WTC11 (cell line): ENCODE data around the gene UBE2V1. TPM values are rescaled to one million over a fixed set of nuclear protein-coding genes. Genes with fewer than 3 reads are reported as not detected.
A peak's percentile ranks its signal among the peaks of the same experiment; 100 is the strongest.

Source experiments
- ATAC-seq: fragments of 200-7000 bp; cut with Tn5 transposase; 2 replicates; pipeline ENCODE4 v1.10.0; 2021; ENCODE audit warnings: mild to moderate bottlenecking, moderate library complexity
- CTCF ChIA-PET: fragments of 300-600 bp; sonication (Branson Sonifier 250); formaldehyde crosslinking; loops from one replicate; lab custom pipeline; 2021; ENCODE audit warnings: antibody characterized with exemption; lab: Charles Lee
- POLR2A ChIA-PET: fragments of 350-600 bp; sonication (Branson Sonifier 250); formaldehyde crosslinking; loops from one replicate; lab custom pipeline; 2021; ENCODE audit warnings: antibody characterized with exemption; lab: Charles Lee
- DNase-seq: peaks from one replicate; pipeline ENCODE4 v3.0.0; 2021; ENCODE audit warnings: low spot score
- H3K27ac Mint-ChIP-seq: 2 replicates; pipeline ENCODE4 v1.8.0; 2021; ENCODE audit warnings: mixed read lengths
- H3K27me3 Mint-ChIP-seq: 2 replicates; pipeline ENCODE4 v1.8.0; 2021; ENCODE audit warnings: low read depth, mild to moderate bottlenecking, moderate library complexity, mixed read lengths
- H3K36me3 Mint-ChIP-seq: 2 replicates; pipeline ENCODE4 v1.8.0; 2021; ENCODE audit warnings: mixed read lengths
- H3K4me1 Mint-ChIP-seq: 2 replicates; pipeline ENCODE4 v1.8.0; 2022; ENCODE audit warnings: mixed read lengths
- H3K4me3 Mint-ChIP-seq: 2 replicates; pipeline ENCODE4 v1.8.0; 2021; ENCODE audit warnings: mild to moderate bottlenecking, moderate library complexity, mixed read lengths
- H3K9me3 Mint-ChIP-seq: 2 replicates; pipeline ENCODE4 v1.8.0; 2021; ENCODE audit warnings: mixed read lengths
- AFF4 ChIP-seq: sonication (generic); formaldehyde crosslinking; IDR thresholded peaks from 2 replicates; pipeline ENCODE4 v1.8.1; 2023; ENCODE audit warnings: mild to moderate bottlenecking, missing genetic modification reagents, borderline replicate concordance
- ATF1 ChIP-seq: sonication (generic); formaldehyde crosslinking; IDR thresholded peaks from 2 replicates; pipeline ENCODE4 v1.8.1; 2023; ENCODE audit warnings: mild to moderate bottlenecking, moderate library complexity, missing genetic modification reagents
- ATF3 ChIP-seq: sonication (generic); formaldehyde crosslinking; conservative IDR thresholded peaks from 2 replicates; pipeline ENCODE4 v1.8.1; 2022; ENCODE audit warnings: mild to moderate bottlenecking, missing genetic modification reagents
- CREM ChIP-seq: sonication (generic); formaldehyde crosslinking; IDR thresholded peaks from 2 replicates; pipeline ENCODE4 v1.8.1; 2022; ENCODE audit warnings: mild to moderate bottlenecking, missing genetic modification reagents, moderate library complexity
- E2F4 ChIP-seq: sonication (generic); formaldehyde crosslinking; IDR thresholded peaks from 2 replicates; pipeline ENCODE4 v1.8.1; 2022; ENCODE audit warnings: low read depth, mild to moderate bottlenecking, moderate library complexity, missing genetic modification reagents, borderline replicate concordance
- IRF2 ChIP-seq: sonication (generic); formaldehyde crosslinking; IDR thresholded peaks from 2 replicates; pipeline ENCODE4 v1.8.0; 2022; ENCODE audit warnings: low read depth, missing genetic modification reagents, borderline replicate concordance
- JAZF1 ChIP-seq: fragments of 250-450 bp; sonication (Bioruptor Pico); IDR thresholded peaks from 2 replicates; pipeline ENCODE4 v1.9.0; 2021; ENCODE audit warnings: moderate library complexity, mild to moderate bottlenecking, inconsistent platforms
- MAX ChIP-seq: sonication (generic); formaldehyde crosslinking; IDR thresholded peaks from 2 replicates; pipeline ENCODE4 v1.8.0; 2022; ENCODE audit warnings: mild to moderate bottlenecking, missing genetic modification reagents
- MYBL2 ChIP-seq: sonication (generic); formaldehyde crosslinking; IDR thresholded peaks from 2 replicates; pipeline ENCODE4 v1.8.1; 2023; ENCODE audit warnings: mild to moderate bottlenecking, moderate library complexity, missing genetic modification reagents
- PRRX2 ChIP-seq: fragments of 250-450 bp; sonication (Bioruptor Pico); IDR thresholded peaks from 2 replicates; pipeline ENCODE4 v1.8.0; 2021; ENCODE audit warnings: mild to moderate bottlenecking
- RELA ChIP-seq: sonication (generic); formaldehyde crosslinking; IDR thresholded peaks from 2 replicates; pipeline ENCODE4 v1.8.1; 2022; ENCODE audit warnings: missing genetic modification reagents, mild to moderate bottlenecking, borderline replicate concordance
- SOX15 ChIP-seq: fragments of 250-450 bp; sonication (Bioruptor Pico); IDR thresholded peaks from 2 replicates; pipeline ENCODE4 v1.9.0; 2021; ENCODE audit warnings: mild to moderate bottlenecking
- TEAD1 ChIP-seq: sonication (generic); formaldehyde crosslinking; IDR thresholded peaks from 2 replicates; pipeline ENCODE4 v1.8.0; 2022; ENCODE audit warnings: mild to moderate bottlenecking, missing genetic modification reagents
- TEAD4 ChIP-seq: sonication (generic); formaldehyde crosslinking; IDR thresholded peaks from 2 replicates; pipeline ENCODE4 v1.8.0; 2022; ENCODE audit warnings: mild to moderate bottlenecking, missing genetic modification reagents
- TP53 ChIP-seq: sonication (generic); formaldehyde crosslinking; IDR thresholded peaks from 2 replicates; pipeline ENCODE4 v1.8.1; 2023; ENCODE audit warnings: mild to moderate bottlenecking, missing genetic modification reagents
- ZBTB21 ChIP-seq: sonication (generic); formaldehyde crosslinking; IDR thresholded peaks from 2 replicates; pipeline ENCODE4 v1.8.1; 2023; ENCODE audit warnings: mild to moderate bottlenecking, missing genetic modification reagents, borderline replicate concordance
- ZBTB43 ChIP-seq: sonication (generic); formaldehyde crosslinking; IDR thresholded peaks from 2 replicates; pipeline ENCODE4 v1.8.1; 2023; ENCODE audit warnings: mild to moderate bottlenecking, missing genetic modification reagents
- ZNF121 ChIP-seq: sonication (generic); formaldehyde crosslinking; IDR thresholded peaks from 2 replicates; pipeline ENCODE4 v1.8.0; 2023; ENCODE audit warnings: missing genetic modification reagents
- ZNF219 ChIP-seq: sonication (generic); formaldehyde crosslinking; IDR thresholded peaks from 2 replicates; pipeline ENCODE4 v1.8.0; 2023; ENCODE audit warnings: missing genetic modification reagents, mild to moderate bottlenecking, borderline replicate concordance
- ZNF232 ChIP-seq: sonication (generic); formaldehyde crosslinking; IDR thresholded peaks from 2 replicates; pipeline ENCODE4 v1.8.0; 2022; ENCODE audit warnings: mild to moderate bottlenecking, missing genetic modification reagents
- ZNF396 ChIP-seq: fragments of 250-450 bp; sonication (Bioruptor Pico); IDR thresholded peaks from 2 replicates; pipeline ENCODE4 v1.8.0; 2021; ENCODE audit warnings: mild to moderate bottlenecking, moderate library complexity, borderline replicate concordance
- ZNF423 ChIP-seq: fragments of 250-450 bp; sonication (Bioruptor Pico); IDR thresholded peaks from 2 replicates; pipeline ENCODE4 v2.1.2; 2022; ENCODE audit warnings: mild to moderate bottlenecking, moderate library complexity
- ZNF532 ChIP-seq: fragments of 250-450 bp; sonication (Bioruptor Pico); IDR thresholded peaks from 2 replicates; pipeline ENCODE4 v1.9.0; 2021; ENCODE audit warnings: mild to moderate bottlenecking, borderline replicate concordance
- total RNA-seq: library from RNA; stranded (reverse); gene quantifications from 3 replicates; pipeline ENCODE4 v1.2.3, GENCODE V29; 2021

Gene UBE2V1
- total RNA-seq, 1 experiment from 2014 or later, result 144 TPM

- Mint-ChIP-seq H3K27ac (no peak overlapping the region), H3K4me1 (peaks cover 18% of the 10 kb centered on the region), H3K27me3 (no peaks in the 10 kb centered on the region), H3K36me3 (no peaks in the 10 kb centered on the region), H3K4me3 (no peak overlapping the region)
- POLR2A ChIA-PET, result interaction anchor here (0.7 to 1.8 kb wide), 3 partner anchors 24 to 90 kb away, joined by 3 to 11 read pairs (median 10); no protein-coding TSS in a partner anchor
- CTCF ChIA-PET, result interaction anchor here (0.7 to 6.6 kb wide), 16 partner anchors 9 to 781 kb away, joined by 3 to 288 read pairs (median 18); partner anchors contain the start of genes PEDS1 and SNAI1
- TF ChIP-seq ZNF121, result peak; percentile 81; the same call in 1 of the 2 replicates
- TF ChIP-seq TEAD4 (CRISPR knock-in tag), result no peak
- TF ChIP-seq ZNF423 (CRISPR knock-in tag), result 0 out of 2 replicates have a peak, but pooled peaks have one; percentile 13
- TF ChIP-seq, all 79 proteins: peak for 2
- H3K9me3 Mint-ChIP-seq, result no peaks in the 10 kb centered on the region
- no peak for DNase-seq
- no peak for ATAC-seq
Measured at GRCh38 chr20:50070361-50070760, 42.6 kb downstream of the UBE2V1 start.

GRCh38 chr20:50068041-50068651, 44.8 kb downstream of the UBE2V1 start:
- Mint-ChIP-seq H3K4me3 (no peak overlapping the region), H3K4me1 (peaks cover 14% of the 10 kb centered on the region), H3K27me3 (no peaks in the 10 kb centered on the region), H3K27ac (no peak overlapping the region), H3K36me3 (no peaks in the 10 kb centered on the region), H3K9me3 (no peaks in the 10 kb centered on the region)
- POLR2A ChIA-PET, result no interaction called here
- no peak for TF ChIP-seq ATF3 (CRISPR knock-in tag)
- TF ChIP-seq PRRX2, result no peak
- no peak for TF ChIP-seq ZBTB43 (CRISPR knock-in tag)
- no peak for TF ChIP-seq MYBL2 (CRISPR knock-in tag)
- TF ChIP-seq ATF1, result no peak
- no peak for TF ChIP-seq ZNF232 (CRISPR knock-in tag)
- no peak for TF ChIP-seq ZNF532 (CRISPR knock-in tag)
- no peak for TF ChIP-seq SOX15
- no peak for TF ChIP-seq ZBTB21 (CRISPR knock-in tag)
- TF ChIP-seq ZNF396 (CRISPR knock-in tag), result no peak
- TF ChIP-seq IRF2 (CRISPR knock-in tag), result no peak
- TF ChIP-seq E2F4, result no peak
- no peak for TF ChIP-seq ZNF219 (CRISPR knock-in tag)
- TF ChIP-seq RELA (CRISPR knock-in tag), result no peak
- TF ChIP-seq TP53 (CRISPR knock-in tag), result no peak
- TF ChIP-seq MAX (CRISPR knock-in tag), result no peak
- TF ChIP-seq JAZF1 (CRISPR knock-in tag), result no peak
- TF ChIP-seq AFF4 (CRISPR knock-in tag), result no peak
- no peak for TF ChIP-seq CREM (CRISPR knock-in tag)
- TF ChIP-seq TEAD1 (CRISPR knock-in tag), result no peak
- ATAC-seq (no peak), DNase-seq (no peak)
- CTCF ChIA-PET, result interaction anchor here (1.6 to 6.6 kb wide), 3 partner anchors 53 to 88 kb away, joined by 3 to 288 read pairs (median 5); partner anchors contain the start of gene SNAI1
